K562 (cell line): ENCODE data around the gene ANKRD65. TPM values are rescaled to one million over a fixed set of nuclear protein-coding genes. Genes with fewer than 3 reads are reported as not detected.

Experiments
- AFF4 ChIP-seq: sonication (generic); formaldehyde crosslinking; IDR thresholded peaks from 2 replicates; pipeline ENCODE4 v1.8.0; 2023; ENCODE audit warnings: mild to moderate bottlenecking, missing genetic modification reagents
- COPS2 ChIP-seq: fragments of 450-650 bp; conservative IDR thresholded peaks from 2 replicates; pipeline ENCODE4 v1.6.1; 2016; ENCODE audit warnings: mild to moderate bottlenecking, moderate library complexity
- GTF2B ChIP-seq: IDR thresholded peaks from 2 replicates; pipeline ENCODE4 v1.6.1; 2011; ENCODE audit not compliant: insufficient read length; ENCODE audit errors: extremely low read depth
- HINFP ChIP-seq: fragments of 450-650 bp; conservative IDR thresholded peaks from 2 replicates; pipeline ENCODE4 v1.6.1; 2016; ENCODE audit warnings: missing genetic modification characterization, low read depth, mild to moderate bottlenecking, control low read depth, missing compliant biosample characterization
- HNRNPLL ChIP-seq: fragments of 200-400 bp; formaldehyde crosslinking; IDR thresholded peaks from 2 replicates; pipeline ENCODE4 v1.6.1; 2017; ENCODE audit warnings: low read length, low read depth, mild to moderate bottlenecking; ENCODE audit not compliant: poor library complexity, severe bottlenecking
- MYNN ChIP-seq, 2 experiments: sonication (generic); formaldehyde crosslinking in 1 of 2; IDR thresholded peaks; 2 replicates each; pipeline versions ENCODE4 v1.5.0 to v1.6.1; 2016 to 2020; ENCODE audit warnings: antibody characterized with exemption in 1 of 2, missing genetic modification reagents in 1 of 2
- NKRF ChIP-seq: fragments of 450-650 bp; IDR thresholded peaks from 2 replicates; pipeline ENCODE4 v1.6.1; 2016; ENCODE audit warnings: borderline replicate concordance
- PBX2 ChIP-seq, 2 experiments: IDR thresholded peaks in 1 of 2; conservative IDR thresholded peaks in 1 of 2; 2 replicates each; pipeline ENCODE4 v1.6.1; 2016; ENCODE audit warnings: low read depth in 2 of 2, mild to moderate bottlenecking in 1 of 2, missing compliant biosample characterization in 1 of 2, missing genetic modification characterization in 1 of 2, moderate library complexity in 1 of 2
- PRMT5 ChIP-seq: sonication (generic); formaldehyde crosslinking; IDR thresholded peaks from 2 replicates; pipeline ENCODE4 v1.5.0; 2020; ENCODE audit warnings: missing genetic modification reagents
- RBM39 ChIP-seq: fragments of 200-400 bp; formaldehyde crosslinking; optimal IDR thresholded peaks from 2 replicates; pipeline ENCODE3; 2018; ENCODE audit warnings: low read depth, low read length
- RFX1 ChIP-seq: fragments of 450-650 bp; IDR thresholded peaks from 2 replicates; pipeline ENCODE4 v1.6.1; 2016; ENCODE audit warnings: mild to moderate bottlenecking, moderate library complexity
- STAG1 ChIP-seq: sonication (generic); formaldehyde crosslinking; IDR thresholded peaks from 2 replicates; pipeline ENCODE4 v1.5.0; 2020; ENCODE audit warnings: missing genetic modification reagents, borderline replicate concordance
- TGIF2 ChIP-seq: sonication (generic); formaldehyde crosslinking; IDR thresholded peaks from 2 replicates; pipeline ENCODE4 v1.8.1; 2022; ENCODE audit warnings: mild to moderate bottlenecking, missing genetic modification reagents, moderate library complexity
- ZNF23 ChIP-seq: fragments of 250-450 bp; sonication (Bioruptor Pico); IDR thresholded peaks from 2 replicates; pipeline ENCODE4 v1.4.0; 2020; ENCODE audit warnings: mild to moderate bottlenecking
- polyA plus RNA-seq, 8 experiments: library from polyadenylated mRNA; depleted of rRNA in 4 of 8; stranded (reverse) in 5 of 8; unstranded in 3 of 8; fragments of >200 nt; fragmentation: Nextera tagmentation in 2 of 8; fragmentation: Illumina TruSeq in 1 of 8; extraction: Ambion mirVana in 2 of 8; extraction: Trizol in 1 of 8; gene quantifications; 2 replicates each; pipeline versions ENCODE4 v1.2.1 to v1.2.3, GENCODE V29; 2011 to 2014; ENCODE audit warnings: inconsistent platforms in 1 of 8, missing spikeins in 1 of 8
- total RNA-seq, 7 experiments: library from RNA; depleted of rRNA in 6 of 7; stranded (reverse); fragments of >200 nt in 6 of 7; fragmentation: Illumina TruSeq in 2 of 7; extraction: Trizol in 2 of 7; gene quantifications; 2 replicates each; pipeline versions ENCODE4 v1.2.1 to v1.2.3, GENCODE V29; 2011 to 2021; ENCODE audit warnings: low replicate concordance in 1 of 7

Gene ANKRD65
- total and polyA plus RNA-seq, 9 of the 15 experiments (the other 6 are each of a cell fraction or from before 2014, with no cell fraction given): not detected

GRCh38 chr1:1441002-1441888 is 20.2 kb upstream of the ANKRD65 start (continued):
- TF ChIP-seq NKRF: peak; percentile 83
- TF ChIP-seq MYNN (IDR thresholded peaks at IDR 0.05): no peak
- no peak for TF ChIP-seq MYNN (CRISPR knock-in tag; IDR thresholded peaks at IDR 0.05)
- TF ChIP-seq TGIF2 (CRISPR knock-in tag): no peak
- TF ChIP-seq HINFP (tag): no peak
- TF ChIP-seq PRMT5 (CRISPR knock-in tag): no peak; the same call in 1 of the 2 replicates
- TF ChIP-seq GTF2B: no peak
- no peak for TF ChIP-seq ZNF23 (CRISPR knock-in tag)
- TF ChIP-seq PBX2 (CRISPR knock-in tag; IDR thresholded peaks at IDR 0.05; ENCODE audit: low read depth): no peak
- no peak for TF ChIP-seq PBX2 (tag; conservative IDR thresholded peaks at IDR 0.05; ENCODE audit: low read depth)
- TF ChIP-seq STAG1 (CRISPR knock-in tag): peak; percentile 73
- TF ChIP-seq AFF4 (CRISPR knock-in tag): no peak; the same call in 1 of the 2 replicates
- peak; percentile 21 for TF ChIP-seq HNRNPLL
- TF ChIP-seq RFX1: no peak
- TF ChIP-seq RBM39: no peak
- no peak for TF ChIP-seq COPS2
